Lower leg skin (tissue), 4 donors: ENCODE measurements around the gene TRIM23. TPM values are rescaled to one million over a fixed set of nuclear protein-coding genes. Genes with fewer than 3 reads are reported as not detected.

Experiments
- DNase-seq, 2 donors: peaks; one replicate each; pipeline ENCODE4 v3.0.0-alpha.2; 2019; ENCODE audit warnings: low spot score in 2 of 2
- H3K4me3 ChIP-seq: fragments of 200-600 bp; sonication (generic); 2 replicates; pipeline ENCODE4 v1.5.1; 2017; ENCODE audit warnings: mild to moderate bottlenecking, low read depth; ENCODE audit not compliant: poor library complexity, severe bottlenecking
- POLR2A ChIP-seq, 2 donors: fragments of 450-650 bp; IDR thresholded peaks; one replicate each; pipeline ENCODE4 v1.6.1; 2016 to 2017; ENCODE audit warnings: antibody characterized with exemption in 2 of 2, mild to moderate bottlenecking in 1 of 2, moderate library complexity in 1 of 2
- WGBS, 2 donors: methylation state at CpG; one replicate each; pipeline ENCODE4 v1.1.5; 2018; 5-methylcytosine and 5-hydroxymethylcytosine counted together
- intact Hi-C: fragments of 100-400 bp; cut with DNase I; formaldehyde crosslinking; loops from one replicate; pipeline ENCODE4 v1.15.0; 2023; ENCODE audit warnings: low total_unique reads
- total RNA-seq, 4 donors: library from RNA; depleted of rRNA; stranded (reverse); fragments of >200 nt; gene quantifications; one replicate each; pipeline ENCODE4 v1.1.0, GENCODE V29; 2016
- TF ChIP-seq, protein P1 (sequence below), 3 donors: fragments of 450-650 bp; IDR thresholded peaks; one replicate each; pipeline ENCODE4 v1.5.1; 2016; ENCODE audit warnings: antibody characterized with exemption in 3 of 3, mild to moderate bottlenecking in 3 of 3, moderate library complexity in 2 of 3

TRIM23 gene
- total RNA-seq, 4 donors from 2014 or later, result 13.9 to 20.4 (median 14.8) TPM

DNA sequence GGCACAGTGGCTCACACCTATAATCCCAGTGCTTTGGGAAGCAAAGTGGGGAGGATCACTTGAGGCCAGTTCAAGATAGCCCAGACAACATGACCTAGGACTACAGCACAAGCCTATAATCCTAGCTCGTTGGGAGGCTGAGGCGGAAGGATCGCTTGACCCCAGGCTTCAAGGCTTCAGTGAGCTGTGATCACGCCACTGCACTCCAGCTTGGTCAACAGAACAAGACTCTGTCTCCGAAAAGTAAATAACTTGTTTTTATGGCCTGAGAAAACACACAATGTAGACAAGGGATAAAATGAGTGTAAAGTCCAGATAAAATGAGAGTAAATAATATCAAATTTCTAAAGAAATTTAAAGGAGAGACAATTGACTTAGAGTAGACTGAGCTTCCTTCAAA, 27.0 kb upstream of the TRIM23 start:
- 77 to 86% methylated on average over 5 of the region's 5 CpGs for WGBS, 2 donors
- no peak for DNase-seq
- H3K4me3 ChIP-seq, result no peak overlapping the region
- TF ChIP-seq POLR2A (IDR thresholded peaks at IDR 0.05), result no peak
- TF ChIP-seq, protein P1, sequence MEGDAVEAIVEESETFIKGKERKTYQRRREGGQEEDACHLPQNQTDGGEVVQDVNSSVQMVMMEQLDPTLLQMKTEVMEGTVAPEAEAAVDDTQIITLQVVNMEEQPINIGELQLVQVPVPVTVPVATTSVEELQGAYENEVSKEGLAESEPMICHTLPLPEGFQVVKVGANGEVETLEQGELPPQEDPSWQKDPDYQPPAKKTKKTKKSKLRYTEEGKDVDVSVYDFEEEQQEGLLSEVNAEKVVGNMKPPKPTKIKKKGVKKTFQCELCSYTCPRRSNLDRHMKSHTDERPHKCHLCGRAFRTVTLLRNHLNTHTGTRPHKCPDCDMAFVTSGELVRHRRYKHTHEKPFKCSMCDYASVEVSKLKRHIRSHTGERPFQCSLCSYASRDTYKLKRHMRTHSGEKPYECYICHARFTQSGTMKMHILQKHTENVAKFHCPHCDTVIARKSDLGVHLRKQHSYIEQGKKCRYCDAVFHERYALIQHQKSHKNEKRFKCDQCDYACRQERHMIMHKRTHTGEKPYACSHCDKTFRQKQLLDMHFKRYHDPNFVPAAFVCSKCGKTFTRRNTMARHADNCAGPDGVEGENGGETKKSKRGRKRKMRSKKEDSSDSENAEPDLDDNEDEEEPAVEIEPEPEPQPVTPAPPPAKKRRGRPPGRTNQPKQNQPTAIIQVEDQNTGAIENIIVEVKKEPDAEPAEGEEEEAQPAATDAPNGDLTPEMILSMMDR (IDR thresholded peaks at IDR 0.05), result no peak
- intact Hi-C loops, result no loop called here

DNA sequence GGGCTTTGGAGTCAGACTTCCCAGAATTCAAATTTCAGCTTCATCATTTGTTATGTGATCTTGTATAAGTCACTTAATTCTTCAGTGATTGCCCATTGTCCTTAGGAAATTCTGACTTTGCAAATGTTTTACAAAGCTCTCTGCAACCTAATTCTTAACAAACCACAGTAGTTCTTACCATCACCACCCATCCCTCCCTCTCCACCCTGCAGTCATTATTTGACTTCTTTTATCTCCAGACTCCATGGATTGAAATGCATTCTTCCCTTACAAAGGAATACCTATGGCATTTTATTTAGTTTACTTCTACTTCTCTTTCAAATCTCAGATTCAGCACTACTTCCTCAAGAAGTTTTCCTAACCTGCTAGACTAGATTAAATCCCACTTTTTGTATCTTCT, 23.8 kb upstream of the TRIM23 start:
- intact Hi-C loops, result no loop called here
- no peak for DNase-seq
- no peak for TF ChIP-seq POLR2A (IDR thresholded peaks at IDR 0.05)
- TF ChIP-seq, protein P1 (IDR thresholded peaks at IDR 0.05), result no peak
- H3K4me3 ChIP-seq, result no peak overlapping the region

DNA sequence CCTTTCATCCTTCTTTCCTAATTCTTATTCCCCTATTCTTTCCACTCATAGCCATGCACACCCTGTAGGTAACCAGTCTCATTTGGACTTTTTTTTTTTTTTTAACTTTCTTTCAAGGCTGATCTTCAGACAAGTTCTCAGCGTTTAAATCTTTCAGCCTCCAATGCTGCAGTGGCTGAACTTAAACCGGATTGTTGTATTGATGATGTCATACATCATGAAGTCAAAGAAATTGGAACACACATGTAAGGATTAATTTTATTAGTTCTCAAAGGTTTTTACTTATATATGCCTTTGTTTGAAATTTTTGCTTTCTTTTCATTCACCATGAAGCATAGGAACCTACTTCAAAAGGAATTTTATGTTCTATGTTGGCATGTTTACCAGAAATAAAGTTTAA, 22.8 kb upstream of the TRIM23 start:
- intact Hi-C loops, result no loop called here
- no peak for DNase-seq
- TF ChIP-seq, protein P1 (IDR thresholded peaks at IDR 0.05), result no peak
- TF ChIP-seq POLR2A (IDR thresholded peaks at IDR 0.05), result no peak
- WGBS, 2 donors, result 87% methylated on average over 2 of the region's 2 CpGs
- no peak overlapping the region for H3K4me3 ChIP-seq

DNA sequence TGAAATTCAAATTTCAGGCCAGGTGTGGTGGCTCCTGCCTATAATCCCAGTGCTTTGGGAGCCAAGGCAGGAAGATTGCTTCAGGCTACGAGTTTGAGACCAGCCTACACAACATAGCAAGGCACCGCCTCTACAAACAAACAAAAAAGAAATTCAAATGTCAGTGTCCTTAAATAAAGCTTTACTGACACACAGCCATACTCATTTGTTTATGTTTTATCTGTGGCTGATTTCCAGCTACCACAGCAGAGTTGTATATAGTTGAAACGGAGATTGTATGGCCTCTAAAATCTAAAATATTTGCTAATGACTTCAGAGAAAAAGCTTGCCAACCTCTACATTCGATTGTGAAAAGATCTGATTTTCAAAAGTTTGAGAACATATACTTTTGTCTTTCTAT, 16.1 kb upstream of the TRIM23 start:
- TF ChIP-seq POLR2A (IDR thresholded peaks at IDR 0.05), result no peak
- TF ChIP-seq, protein P1 (IDR thresholded peaks at IDR 0.05), result no peak
- DNase-seq, result no peak
- WGBS, 2 donors, result 89% methylated on average over 4 of the region's 4 CpGs
- intact Hi-C loops, result no loop called here
- no peak overlapping the region for H3K4me3 ChIP-seq

DNA sequence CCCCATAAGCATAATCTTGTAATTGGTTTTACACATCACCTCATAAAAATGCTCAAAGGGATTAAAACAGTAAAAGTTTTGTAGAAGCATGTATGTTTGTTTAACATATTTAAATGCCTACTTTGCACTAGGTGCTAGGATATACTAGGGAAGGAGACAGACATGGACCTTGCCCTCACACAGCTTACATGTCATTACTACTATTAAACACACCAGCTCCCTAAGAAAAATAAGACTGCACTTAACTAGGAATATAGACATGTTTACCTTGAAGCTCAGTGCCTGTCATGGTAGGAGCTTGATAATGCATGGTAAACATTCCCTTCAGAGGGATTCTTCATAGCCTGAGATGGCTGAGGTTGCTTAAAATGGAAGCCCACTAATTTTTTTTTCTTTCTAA, 6.8 kb upstream of the TRIM23 start:
- DNase-seq, result no peak
- TF ChIP-seq, protein P1 (IDR thresholded peaks at IDR 0.05), result no peak
- TF ChIP-seq POLR2A (IDR thresholded peaks at IDR 0.05), result no peak
- intact Hi-C loops, result no loop called here
- no peak overlapping the region for H3K4me3 ChIP-seq

DNA sequence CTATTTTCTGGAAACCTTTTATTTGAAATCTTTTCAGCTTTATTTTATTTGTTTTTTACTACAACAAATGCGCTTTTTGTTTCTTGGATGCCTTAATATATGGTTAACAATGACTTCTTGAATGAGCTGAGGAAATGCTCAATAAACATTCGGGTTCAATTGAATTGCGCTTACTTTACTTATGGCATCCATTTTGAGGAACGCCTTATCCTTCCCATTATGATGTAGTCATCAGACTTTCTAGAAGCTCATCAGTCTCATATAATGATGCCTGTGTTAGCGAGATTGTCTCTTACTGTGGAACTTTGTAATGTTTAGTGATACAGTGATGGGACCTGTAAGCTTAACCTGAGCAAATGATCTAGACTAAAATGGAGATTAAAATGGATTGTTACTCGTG, 1.6 kb upstream of the TRIM23 start:
- H3K4me3 ChIP-seq, result no peak overlapping the region
- intact Hi-C loops, result no loop called here
- TF ChIP-seq POLR2A (IDR thresholded peaks at IDR 0.05), result no peak
- TF ChIP-seq, protein P1 (IDR thresholded peaks at IDR 0.05), result no peak
- DNase-seq, result no peak
- 60 to 69% methylated on average over 6 of the region's 6 CpGs for WGBS, 2 donors
